GM12891 (cell line): ENCODE results near the gene MTRF1L.

Experiments
- POLR2A ChIP-seq: IDR thresholded peaks from 2 replicates; pipeline ENCODE4 v1.6.1; 2011; ENCODE audit warnings: low read depth, low read length, control low read depth
- POLR2AphosphoS5 ChIP-seq: IDR thresholded peaks from 2 replicates; pipeline ENCODE4 v1.6.1; 2011; ENCODE audit warnings: low read depth, low read length, control low read depth
- POU2F2 ChIP-seq: IDR thresholded peaks from 2 replicates; pipeline ENCODE4 v1.6.1; 2011; ENCODE audit warnings: low read depth, mild to moderate bottlenecking, control low read depth, low read length, moderate library complexity
- SPI1 ChIP-seq: IDR thresholded peaks from 2 replicates; pipeline ENCODE4 v1.6.1; 2011; ENCODE audit warnings: low read depth, low read length, control low read depth
- TAF1 ChIP-seq: IDR thresholded peaks from 2 replicates; pipeline ENCODE4 v1.6.1; 2011; ENCODE audit warnings: low read depth, low read length, control low read depth

DNA sequence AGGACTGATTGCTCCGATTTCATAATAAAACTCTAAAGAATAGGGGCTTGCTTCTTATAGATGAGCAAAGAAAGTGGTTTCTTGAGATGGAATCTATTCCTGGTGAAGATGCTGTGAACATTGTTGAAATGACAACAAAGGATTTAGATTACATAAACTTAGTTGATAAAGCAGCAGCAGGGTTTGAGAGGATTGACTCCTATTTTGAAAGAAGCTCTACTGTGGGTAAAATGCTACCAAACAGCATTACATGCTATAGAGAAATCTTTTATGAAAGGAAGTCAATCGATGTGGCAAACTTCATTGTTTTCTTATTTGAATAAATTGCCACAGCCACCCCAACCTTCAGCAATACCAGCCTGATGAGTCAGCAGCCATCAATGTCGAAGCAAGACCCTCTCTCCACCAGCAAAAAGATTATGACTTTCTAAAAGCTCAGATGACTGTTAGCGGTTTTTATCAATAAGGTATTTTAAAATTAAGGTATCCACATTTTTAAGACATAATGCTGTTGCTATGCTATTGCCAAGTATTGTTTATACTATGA lies 12.7 kb upstream of the MTRF1L start:
- no peak for TF ChIP-seq POLR2A
- TF ChIP-seq TAF1, result no peak
- no peak for TF ChIP-seq POLR2AphosphoS5
- no peak for TF ChIP-seq SPI1
- TF ChIP-seq POU2F2, result no peak
